ENCODE results near the gene PTCH1. TPM values are rescaled to one million over a fixed set of nuclear protein-coding genes. Genes with fewer than 3 reads are reported as not detected.

PTCH1 gene
- total RNA-seq, 1 experiment from 2014 or later, result 6.6 TPM

GRCh38 chr9:95561913-95562312 lies 45.1 kb upstream of the PTCH1 start:
- no peak overlapping the region for H3K27ac ChIP-seq (ENCODE audit: low read length)
- ChIA-PET POLR2A (no interaction called here), CTCF (no interaction called here)
- ATAC-seq (no peak), DNase-seq (ENCODE audit: low read depth, low spot score) (no peak)
- no peak overlapping the region for H3K4me3 ChIP-seq (ENCODE audit: low read depth in 2 of 2, low read length in 2 of 2)
- intact Hi-C loops (cut with micrococcal nuclease; ENCODE audit: unreplicated experiment), result no loop called here
- no peaks in the 10 kb centered on the region for H3K4me1 ChIP-seq (ENCODE audit: control insufficient read depth, insufficient read depth, low read length)
- H3K9me3 ChIP-seq (ENCODE audit: control insufficient read depth, insufficient read depth, low read depth, low read length), result no peaks in the 10 kb centered on the region
- H3K27me3 ChIP-seq (ENCODE audit: control insufficient read depth, insufficient read depth, low read length), result no peaks in the 10 kb centered on the region
- in situ Hi-C loops (cut with HindIII; ENCODE audit: low pct_unique_long_range_greater_than_20kb, low sequenced_read_pairs), result no loop called here
- H3K36me3 ChIP-seq (ENCODE audit: control insufficient read depth, insufficient read depth, low read length), result no peaks in the 10 kb centered on the region
- BruUV-seq (replicated peaks), result no TSS peak
- TF ChIP-seq TCF7L2 (IDR thresholded peaks at IDR 0.05; ENCODE audit: low read depth, low read length) (no peak), REST (IDR thresholded peaks at IDR 0.05; ENCODE audit: insufficient read depth in 1 of 2, low read depth in 2 of 2, low read length in 1 of 2) (no peak), SIN3A (IDR thresholded peaks at IDR 0.05; ENCODE audit: borderline replicate concordance, insufficient read depth, low read depth, low read length) (no peak), POLR2AphosphoS5 (IDR thresholded peaks at IDR 0.05; ENCODE audit: low read depth, low read length) (no peak), CTCF (IDR thresholded peaks at IDR 0.05) (no peak)

GRCh38 chr9:95557142-95557541 lies 40.4 kb upstream of the PTCH1 start:
- no TSS peak for BruUV-seq (replicated peaks)
- no peaks in the 10 kb centered on the region for H3K9me3 ChIP-seq (ENCODE audit: control insufficient read depth, insufficient read depth, low read depth, low read length)
- no peaks in the 10 kb centered on the region for H3K27me3 ChIP-seq (ENCODE audit: control insufficient read depth, insufficient read depth, low read length)
- no peak for DNase-seq (ENCODE audit: low read depth, low spot score)
- no peak overlapping the region for H3K4me3 ChIP-seq (ENCODE audit: low read depth in 2 of 2, low read length in 2 of 2)
- in situ Hi-C loops (cut with HindIII; ENCODE audit: low pct_unique_long_range_greater_than_20kb, low sequenced_read_pairs), result no loop called here
- intact Hi-C loops (cut with micrococcal nuclease; ENCODE audit: unreplicated experiment), result no loop called here
- no peak for ATAC-seq
- POLR2A ChIA-PET, result no interaction called here
- no peak for TF ChIP-seq REST (IDR thresholded peaks at IDR 0.05; ENCODE audit: insufficient read depth in 1 of 2, low read depth in 2 of 2, low read length in 1 of 2)
- TF ChIP-seq CTCF (IDR thresholded peaks at IDR 0.05), result no peak
- TF ChIP-seq POLR2AphosphoS5 (IDR thresholded peaks at IDR 0.05; ENCODE audit: low read depth, low read length), result no peak
- no peak for TF ChIP-seq SIN3A (IDR thresholded peaks at IDR 0.05; ENCODE audit: borderline replicate concordance, insufficient read depth, low read depth, low read length)
- no peak for TF ChIP-seq TCF7L2 (IDR thresholded peaks at IDR 0.05; ENCODE audit: low read depth, low read length)
- no peak overlapping the region for H3K27ac ChIP-seq (ENCODE audit: low read length)
- H3K36me3 ChIP-seq (ENCODE audit: control insufficient read depth, insufficient read depth, low read length), result no peaks in the 10 kb centered on the region
- CTCF ChIA-PET, result no interaction called here
- H3K4me1 ChIP-seq (ENCODE audit: control insufficient read depth, insufficient read depth, low read length), result no peaks in the 10 kb centered on the region

Measured in Panc1 (cell line).